BE2C (cell line): Measurements from ENCODE around the gene XKR3.
A peak's percentile ranks its signal among the peaks of the same experiment; 100 is the strongest.

ENCODE experiments used
- DNase-seq: peaks from one replicate; pipeline ENCODE4 v3.0.0-alpha.2; 2020
- H3K27me3 ChIP-seq: fragments of 250-450 bp; sonication (Bioruptor Pico); 2 replicates; pipeline ENCODE4 v1.5.1; 2020; ENCODE audit warnings: mild to moderate bottlenecking
- H3K36me3 ChIP-seq: fragments of 250-450 bp; sonication (Bioruptor Pico); 2 replicates; pipeline ENCODE4 v1.5.1; 2020; ENCODE audit warnings: mild to moderate bottlenecking
- H3K4me1 ChIP-seq: fragments of 250-450 bp; sonication (Bioruptor Pico); 2 replicates; pipeline ENCODE4 v1.5.1; 2020
- H3K4me3 ChIP-seq: 2 replicates; pipeline ENCODE4 v1.5.1; 2011; ENCODE audit warnings: low read depth, low read length
- H3K9me3 ChIP-seq: fragments of 250-450 bp; sonication (Bioruptor Pico); 2 replicates; pipeline ENCODE4 v1.5.1; 2020
- TF ChIP-seq, protein P1 (sequence below): IDR thresholded peaks from 2 replicates; pipeline ENCODE4 v1.5.1; 2012; ENCODE audit warnings: mild to moderate bottlenecking, low read depth, low read length

The XKR3 gene

DNA sequence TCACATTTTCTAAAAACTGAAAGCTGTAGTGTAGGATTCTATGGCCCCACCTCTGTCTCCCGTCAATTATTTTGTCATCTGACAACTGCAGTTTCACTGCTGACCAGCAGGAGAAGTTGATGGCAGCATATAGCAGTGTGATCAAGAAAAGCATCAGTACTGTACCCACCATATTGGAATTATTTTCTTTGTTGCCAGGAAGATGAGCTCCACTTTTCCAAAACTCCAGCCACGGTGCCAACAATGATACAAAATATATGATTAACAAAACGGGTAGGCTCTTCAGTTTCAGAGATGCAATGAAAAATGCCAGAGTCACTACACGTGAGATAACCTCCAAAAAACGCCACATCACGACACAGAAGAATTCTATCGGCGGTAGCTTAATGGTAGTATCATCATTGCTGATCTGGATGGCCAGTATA is 41.3 kb downstream of the XKR3 start:
- H3K36me3 ChIP-seq: no peaks in the 10 kb centered on the region
- no peaks in the 10 kb centered on the region for H3K4me1 ChIP-seq
- H3K27me3 ChIP-seq: no peaks in the 10 kb centered on the region
- TF ChIP-seq, protein P1, sequence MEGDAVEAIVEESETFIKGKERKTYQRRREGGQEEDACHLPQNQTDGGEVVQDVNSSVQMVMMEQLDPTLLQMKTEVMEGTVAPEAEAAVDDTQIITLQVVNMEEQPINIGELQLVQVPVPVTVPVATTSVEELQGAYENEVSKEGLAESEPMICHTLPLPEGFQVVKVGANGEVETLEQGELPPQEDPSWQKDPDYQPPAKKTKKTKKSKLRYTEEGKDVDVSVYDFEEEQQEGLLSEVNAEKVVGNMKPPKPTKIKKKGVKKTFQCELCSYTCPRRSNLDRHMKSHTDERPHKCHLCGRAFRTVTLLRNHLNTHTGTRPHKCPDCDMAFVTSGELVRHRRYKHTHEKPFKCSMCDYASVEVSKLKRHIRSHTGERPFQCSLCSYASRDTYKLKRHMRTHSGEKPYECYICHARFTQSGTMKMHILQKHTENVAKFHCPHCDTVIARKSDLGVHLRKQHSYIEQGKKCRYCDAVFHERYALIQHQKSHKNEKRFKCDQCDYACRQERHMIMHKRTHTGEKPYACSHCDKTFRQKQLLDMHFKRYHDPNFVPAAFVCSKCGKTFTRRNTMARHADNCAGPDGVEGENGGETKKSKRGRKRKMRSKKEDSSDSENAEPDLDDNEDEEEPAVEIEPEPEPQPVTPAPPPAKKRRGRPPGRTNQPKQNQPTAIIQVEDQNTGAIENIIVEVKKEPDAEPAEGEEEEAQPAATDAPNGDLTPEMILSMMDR: peak; percentile 41
- no peak for DNase-seq
- no peak overlapping the region for H3K4me3 ChIP-seq
- no peaks in the 10 kb centered on the region; the same call in 1 of the 2 replicates for H3K9me3 ChIP-seq

DNA sequence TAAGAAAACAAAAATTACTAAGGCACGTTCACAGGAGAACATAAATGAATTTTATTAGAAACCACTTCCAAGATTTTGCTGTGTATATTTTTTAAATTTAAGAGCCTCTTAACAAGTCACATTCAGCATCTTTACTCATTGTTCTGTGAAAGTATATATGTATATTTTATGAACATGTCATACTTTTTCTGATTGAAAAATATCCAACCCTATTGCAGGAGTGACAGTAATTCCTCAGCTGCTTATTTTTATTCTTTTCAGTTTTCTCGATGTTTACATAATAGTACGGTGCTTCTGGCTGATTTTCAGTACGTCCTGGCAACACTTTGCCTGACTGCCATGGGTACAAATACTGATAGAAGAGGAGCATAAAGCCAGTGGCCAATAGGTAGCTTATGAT is 41.8 kb downstream of the XKR3 start:
- TF ChIP-seq, protein P1: no peak
- DNase-seq: no peak
- H3K27me3 ChIP-seq: no peaks in the 10 kb centered on the region
- no peak overlapping the region for H3K4me3 ChIP-seq
- H3K4me1 ChIP-seq: no peaks in the 10 kb centered on the region
- H3K9me3 ChIP-seq: peaks cover 2% of the 10 kb centered on the region; the same call in 1 of the 2 replicates
- no peaks in the 10 kb centered on the region for H3K36me3 ChIP-seq

DNA sequence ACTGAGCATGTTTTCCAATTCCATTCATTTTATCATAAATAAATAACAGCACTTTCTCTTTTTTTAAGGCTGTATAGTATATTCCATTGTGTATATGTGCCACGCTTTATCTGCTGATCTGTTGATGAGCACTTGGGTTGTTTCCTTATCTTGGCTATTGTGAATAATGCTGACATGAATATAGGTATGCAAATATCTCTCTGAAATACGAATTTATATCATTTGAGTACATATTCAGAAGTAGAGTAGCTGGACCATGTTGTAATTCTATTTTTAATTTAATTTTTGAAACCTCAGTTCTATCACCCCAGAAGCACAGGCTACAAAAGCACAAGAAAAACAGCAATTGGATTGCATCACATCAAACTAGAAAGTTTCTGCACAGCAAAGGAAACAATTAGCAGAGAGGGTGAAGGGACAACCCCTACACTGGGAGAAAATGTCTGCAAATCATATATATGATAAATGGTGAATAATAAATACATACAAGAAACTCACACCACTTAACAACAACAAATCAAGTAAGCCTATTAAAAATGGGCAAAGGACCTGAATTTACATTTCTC is 43.4 kb downstream of the XKR3 start:
- no peak overlapping the region for H3K4me3 ChIP-seq
- no peaks in the 10 kb centered on the region for H3K27me3 ChIP-seq
- no peak for DNase-seq
- TF ChIP-seq, protein P1: no peak
- H3K4me1 ChIP-seq: no peaks in the 10 kb centered on the region
- H3K9me3 ChIP-seq: peaks cover 2% of the 10 kb centered on the region; the same call in 1 of the 2 replicates
- H3K36me3 ChIP-seq: no peaks in the 10 kb centered on the region

DNA sequence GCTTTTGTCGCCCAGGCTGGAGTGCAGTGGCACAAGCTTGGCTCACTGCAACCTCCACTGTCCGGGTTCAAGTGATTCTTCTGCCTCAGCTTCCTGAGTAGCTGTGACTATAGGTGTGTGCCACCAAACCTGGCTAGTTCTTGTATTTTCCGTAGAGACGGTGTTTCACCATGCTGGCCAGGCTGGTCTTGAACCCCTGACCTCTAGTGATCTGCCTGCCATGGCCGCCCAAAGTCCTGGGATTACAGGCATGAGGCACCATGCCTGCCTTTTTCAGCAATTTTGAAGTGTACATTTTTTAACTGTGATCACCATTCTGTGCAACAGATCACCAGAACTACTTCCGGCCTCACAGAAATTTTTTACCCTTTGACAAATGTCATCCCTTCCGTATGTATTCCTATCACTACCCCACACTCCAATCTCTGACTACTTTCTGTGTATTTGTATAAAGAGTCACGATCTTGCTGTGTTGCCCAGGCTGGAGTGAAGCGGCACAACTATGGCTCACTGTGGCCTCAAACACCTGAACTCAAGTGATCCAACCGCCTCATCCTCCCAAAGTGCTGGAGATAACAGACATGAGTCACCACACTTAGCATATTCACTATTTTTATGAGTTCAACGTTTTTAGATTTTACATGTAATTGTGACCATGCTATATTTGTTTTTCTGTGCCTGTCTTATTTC is 44.0 kb downstream of the XKR3 start:
- no peaks in the 10 kb centered on the region for H3K36me3 ChIP-seq
- no peaks in the 10 kb centered on the region for H3K4me1 ChIP-seq
- no peak overlapping the region for H3K4me3 ChIP-seq
- no peak for DNase-seq
- TF ChIP-seq, protein P1: no peak
- no peaks in the 10 kb centered on the region for H3K27me3 ChIP-seq
- peaks cover 2% of the 10 kb centered on the region; the same call in 1 of the 2 replicates for H3K9me3 ChIP-seq

DNA sequence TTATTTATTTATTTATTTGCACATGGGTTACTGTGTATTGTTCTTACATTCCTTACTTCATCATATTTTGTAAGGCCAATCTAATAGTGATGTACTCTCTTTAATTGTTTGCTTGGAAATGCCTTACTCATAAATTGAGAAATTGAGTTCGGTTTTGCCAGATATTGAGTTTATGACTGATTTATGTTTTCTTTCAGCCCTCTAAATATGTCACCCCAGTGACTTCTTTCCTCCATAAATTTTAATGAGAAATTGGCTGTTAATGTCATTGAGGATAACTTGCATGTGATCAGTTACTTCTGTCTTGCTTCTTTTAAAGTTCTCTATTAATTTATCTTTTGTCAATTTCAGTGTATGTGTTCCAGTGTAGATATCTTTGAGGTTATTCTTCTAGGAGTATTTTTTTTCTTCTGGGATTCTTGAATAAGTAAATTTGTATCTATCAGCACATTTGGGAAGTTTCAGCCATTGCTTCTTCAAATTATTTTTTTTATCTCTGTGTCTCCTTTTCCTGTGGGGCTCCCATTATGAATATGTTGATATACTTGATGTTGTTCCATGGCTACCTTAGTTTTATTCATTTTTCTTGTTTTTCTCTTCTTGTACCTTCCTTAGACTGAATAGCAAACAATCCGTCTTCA is 47.8 kb downstream of the XKR3 start:
- Histone ChIP-seq H3K4me1 (no peaks in the 10 kb centered on the region), H3K9me3 (peaks cover 2% of the 10 kb centered on the region; the same call in 1 of the 2 replicates), H3K4me3 (no peak overlapping the region), H3K36me3 (no peaks in the 10 kb centered on the region), H3K27me3 (no peaks in the 10 kb centered on the region)
- DNase-seq: no peak
- TF ChIP-seq, protein P1: no peak

DNA sequence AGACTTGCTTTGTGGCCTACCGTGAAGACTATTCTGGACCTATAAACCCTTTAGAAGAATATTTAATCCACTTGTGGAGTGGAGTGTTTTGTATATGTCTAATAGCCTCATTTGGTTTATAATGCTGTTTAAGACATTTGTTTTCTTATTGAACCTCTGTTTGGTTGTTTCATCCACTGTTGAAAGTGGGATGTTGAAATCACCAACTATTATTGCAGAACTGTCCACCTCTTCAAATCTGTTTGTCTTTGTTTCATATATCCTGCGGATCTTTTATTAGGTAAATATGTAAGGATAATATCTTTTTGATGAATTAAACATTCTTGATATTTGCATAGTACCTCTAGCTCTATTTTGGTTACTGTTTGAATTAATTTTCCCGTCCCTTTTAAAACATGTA is 49.1 kb downstream of the XKR3 start:
- no peak for DNase-seq
- TF ChIP-seq, protein P1: no peak

More for the DNA sequence above, 49.1 kb downstream of the XKR3 start:
- Histone ChIP-seq H3K4me1 (no peaks in the 10 kb centered on the region), H3K9me3 (peaks cover 2% of the 10 kb centered on the region; the same call in 1 of the 2 replicates), H3K36me3 (no peaks in the 10 kb centered on the region), H3K4me3 (no peak overlapping the region), H3K27me3 (no peaks in the 10 kb centered on the region)
